GM12873 (cell line): ENCODE data around the gene EPHB6.

Experiments used
- TF ChIP-seq, protein P1 (sequence below): IDR thresholded peaks from 2 replicates; pipeline ENCODE4 v1.5.1; 2012; ENCODE audit warnings: low read depth, mild to moderate bottlenecking, moderate library complexity, low read length, control low read depth; ENCODE audit not compliant: insufficient read depth; ENCODE audit errors: missing control alignments

EPHB6 gene

DNA sequence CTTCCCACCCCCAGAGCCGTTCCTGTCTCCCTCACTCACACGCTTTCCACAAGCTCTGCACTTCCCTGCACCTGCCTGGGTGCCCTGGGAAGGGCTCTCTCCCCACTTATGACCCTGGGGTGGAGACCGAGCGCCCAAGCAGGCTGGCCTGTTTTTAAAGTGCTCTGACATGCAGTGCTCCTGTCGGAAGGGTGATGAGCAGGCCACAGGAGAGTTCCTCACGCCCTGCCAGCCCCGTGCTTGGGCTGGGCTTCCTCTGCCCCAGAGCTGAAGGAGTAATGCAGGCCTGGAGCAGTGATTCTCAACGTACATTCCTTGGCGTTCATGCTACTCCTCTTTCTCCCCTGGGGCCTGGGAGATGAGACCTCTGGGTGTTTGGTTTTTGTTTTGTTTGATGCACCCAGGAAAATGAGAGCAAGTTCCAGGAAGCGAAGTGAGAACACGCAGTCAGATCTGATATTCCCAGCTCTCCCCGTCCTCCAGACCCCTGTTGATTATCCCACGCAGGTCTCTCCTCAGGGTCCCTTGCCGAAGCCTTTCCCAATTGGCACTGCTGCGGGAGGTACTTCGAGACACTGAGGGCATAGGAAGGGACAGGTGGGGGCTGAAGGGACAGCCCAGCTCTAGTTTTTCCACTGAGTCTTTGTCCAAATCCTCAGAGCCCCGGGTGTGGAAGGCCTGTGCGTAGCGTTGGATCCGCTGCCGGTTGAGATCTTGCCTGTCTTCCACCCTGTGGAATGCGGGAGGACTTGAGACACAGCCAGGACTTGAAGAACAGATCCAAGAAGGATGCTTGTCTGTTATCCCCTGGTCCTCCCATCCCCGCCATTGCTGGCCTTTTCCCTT, 16.6 kb downstream of the EPHB6 start:
- TF ChIP-seq, protein P1, sequence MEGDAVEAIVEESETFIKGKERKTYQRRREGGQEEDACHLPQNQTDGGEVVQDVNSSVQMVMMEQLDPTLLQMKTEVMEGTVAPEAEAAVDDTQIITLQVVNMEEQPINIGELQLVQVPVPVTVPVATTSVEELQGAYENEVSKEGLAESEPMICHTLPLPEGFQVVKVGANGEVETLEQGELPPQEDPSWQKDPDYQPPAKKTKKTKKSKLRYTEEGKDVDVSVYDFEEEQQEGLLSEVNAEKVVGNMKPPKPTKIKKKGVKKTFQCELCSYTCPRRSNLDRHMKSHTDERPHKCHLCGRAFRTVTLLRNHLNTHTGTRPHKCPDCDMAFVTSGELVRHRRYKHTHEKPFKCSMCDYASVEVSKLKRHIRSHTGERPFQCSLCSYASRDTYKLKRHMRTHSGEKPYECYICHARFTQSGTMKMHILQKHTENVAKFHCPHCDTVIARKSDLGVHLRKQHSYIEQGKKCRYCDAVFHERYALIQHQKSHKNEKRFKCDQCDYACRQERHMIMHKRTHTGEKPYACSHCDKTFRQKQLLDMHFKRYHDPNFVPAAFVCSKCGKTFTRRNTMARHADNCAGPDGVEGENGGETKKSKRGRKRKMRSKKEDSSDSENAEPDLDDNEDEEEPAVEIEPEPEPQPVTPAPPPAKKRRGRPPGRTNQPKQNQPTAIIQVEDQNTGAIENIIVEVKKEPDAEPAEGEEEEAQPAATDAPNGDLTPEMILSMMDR: no peak

DNA sequence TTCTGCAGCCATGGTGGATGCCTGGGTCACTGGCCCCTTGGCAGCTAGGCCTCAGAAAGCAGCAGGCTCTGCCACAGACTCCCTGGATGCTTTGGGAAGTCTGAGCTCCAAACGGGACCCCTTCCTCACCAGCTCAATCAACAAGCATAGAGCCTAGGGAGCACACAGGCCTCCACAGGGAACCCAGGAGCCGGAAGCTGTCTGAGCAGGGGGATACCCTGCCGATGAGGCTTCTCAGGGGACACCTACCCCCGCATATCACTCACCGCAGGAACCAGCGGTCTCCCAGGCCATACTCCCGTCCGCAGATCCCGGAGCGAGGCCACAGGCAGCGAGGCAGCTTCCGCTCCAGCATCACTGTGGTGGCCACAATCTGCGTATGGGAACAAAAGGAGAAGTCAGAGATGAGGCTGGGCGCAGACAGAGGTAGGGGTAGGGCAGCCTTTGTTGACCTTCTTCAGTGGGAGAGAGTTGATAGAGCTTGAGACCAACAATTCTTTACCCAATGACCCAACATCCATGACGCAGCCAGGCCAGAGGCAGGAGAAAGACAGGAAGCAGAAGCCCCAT, 17.3 kb downstream of the EPHB6 start:
- TF ChIP-seq, protein P1: no peak

DNA sequence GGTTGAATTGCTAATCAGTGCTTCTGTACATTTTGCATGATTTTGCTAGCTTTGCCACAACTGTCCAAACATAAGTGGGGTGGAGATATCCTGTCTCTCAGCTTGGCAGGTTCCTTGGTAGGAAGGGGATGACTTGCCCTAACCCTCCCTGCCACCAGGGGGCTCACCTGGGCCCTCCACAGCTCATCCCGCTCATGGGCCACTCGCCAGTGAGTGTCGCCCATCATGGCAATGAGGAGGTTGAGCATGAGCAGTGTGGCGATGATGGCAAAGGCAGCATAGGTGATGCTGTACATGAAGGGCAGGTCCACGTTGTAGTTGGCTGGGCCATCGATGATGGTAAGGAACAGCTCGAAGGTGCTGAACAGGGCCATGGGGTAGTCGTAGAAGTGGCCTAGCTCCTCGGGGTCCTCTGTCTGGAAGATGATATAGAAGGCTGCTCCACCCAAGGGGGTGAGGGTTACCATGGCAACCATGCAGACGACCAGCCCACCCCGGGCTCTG, 18.5 kb downstream of the EPHB6 start:
- TF ChIP-seq, protein P1: peak; percentile 92

DNA sequence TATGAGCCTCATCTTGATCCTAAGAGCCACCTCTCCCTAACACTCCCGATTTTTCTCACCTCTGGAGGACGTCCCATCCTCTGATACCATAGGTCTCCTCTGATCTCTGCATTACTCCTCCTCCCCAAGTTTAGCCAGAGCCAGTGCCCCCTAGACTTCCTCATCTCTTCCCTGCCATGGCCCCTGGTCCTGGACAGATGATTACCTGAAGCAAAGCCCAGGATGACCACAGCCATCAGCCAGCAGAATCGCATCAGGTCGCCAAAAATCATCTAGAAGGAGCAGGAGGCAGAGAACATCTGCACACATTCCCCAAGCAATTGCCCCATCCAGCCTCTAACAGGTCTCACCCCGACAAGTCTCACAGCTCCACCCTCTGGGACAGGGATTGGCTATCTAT, 19.0 kb downstream of the EPHB6 start:
- TF ChIP-seq, protein P1: no peak

DNA sequence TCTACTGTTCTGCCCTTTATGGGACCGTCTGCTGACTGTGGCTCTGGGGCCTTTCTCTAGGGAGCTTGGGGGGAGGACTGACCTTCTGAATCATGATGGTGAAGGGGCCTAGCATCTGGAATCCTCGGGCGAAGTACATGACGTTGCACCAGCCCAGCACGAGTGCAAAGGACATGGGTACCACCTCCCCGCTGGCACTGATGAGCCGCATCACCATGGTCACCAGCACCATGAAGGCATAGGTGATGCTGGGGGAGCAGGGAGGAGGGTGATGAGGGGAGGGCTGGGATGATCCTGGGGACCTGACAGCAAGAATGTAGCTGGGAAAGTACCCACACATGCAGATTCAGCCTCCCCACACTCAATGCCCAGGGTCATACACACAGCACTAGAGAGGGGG, 19.5 kb downstream of the EPHB6 start:
- TF ChIP-seq, protein P1: no peak

DNA sequence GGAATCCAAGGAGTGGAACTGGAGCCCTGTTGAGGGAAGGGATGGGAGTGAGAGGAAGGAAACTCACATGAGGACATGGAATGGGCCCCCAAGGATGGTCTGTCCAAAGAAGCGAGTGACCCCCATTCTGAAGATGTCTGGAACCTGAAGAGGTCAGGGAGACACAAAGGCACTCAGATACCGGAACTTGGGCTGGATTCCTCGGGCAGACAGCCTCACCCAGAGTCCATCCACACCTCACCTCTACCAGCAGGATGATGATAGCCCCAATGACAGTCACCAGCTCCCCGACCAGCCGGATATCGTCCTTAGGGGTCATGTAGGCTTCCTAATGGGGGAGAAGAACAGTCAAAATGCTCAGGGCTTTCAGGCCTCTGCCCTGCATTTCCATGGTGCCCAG, 20.0 kb downstream of the EPHB6 start:
- TF ChIP-seq, protein P1: no peak

DNA sequence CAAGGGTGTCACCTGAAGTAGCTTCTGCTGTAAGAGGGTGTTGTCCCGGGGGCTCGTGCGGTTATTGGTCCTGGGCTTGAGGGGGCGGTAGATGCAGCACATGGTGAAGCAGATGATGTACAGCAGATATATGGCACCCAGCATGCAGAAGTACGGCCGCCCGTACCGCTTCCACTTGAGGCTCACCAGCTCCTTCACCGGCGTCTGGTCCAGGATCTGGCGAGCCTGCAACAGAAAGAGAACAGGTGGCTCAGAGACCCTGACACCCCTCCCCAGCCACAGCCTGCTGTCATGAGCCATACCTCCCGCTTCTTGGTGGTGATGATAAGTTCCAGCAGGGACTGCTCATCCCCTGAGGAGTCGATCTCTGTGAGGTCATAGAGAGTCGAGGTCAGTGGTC, 20.6 kb downstream of the EPHB6 start:
- TF ChIP-seq, protein P1: no peak
